ACC112 (cell line): ENCODE data around the gene P2RX5.

Experiments used
- H2AFZ ChIP-seq: fragments of 200-600 bp; sonication (generic); one replicate; pipeline ENCODE4 v1.6.0; 2017; ENCODE audit warnings: antibody characterized with exemption, low read length; ENCODE audit not compliant: unreplicated experiment
- H3K27ac ChIP-seq: fragments of 200-600 bp; sonication (generic); 2 replicates; pipeline ENCODE4 v1.5.1; 2014; ENCODE audit warnings: low read depth, mild to moderate bottlenecking, antibody characterized with exemption, low read length, moderate library complexity
- H3K27me3 ChIP-seq: fragments of 200-600 bp; sonication (generic); 2 replicates; pipeline ENCODE4 v1.6.1; 2014; ENCODE audit warnings: mild to moderate bottlenecking, antibody characterized with exemption, low read length, moderate library complexity, mixed read lengths; ENCODE audit not compliant: insufficient read depth
- H3K36me3 ChIP-seq: fragments of 200-600 bp; sonication (generic); 2 replicates; pipeline ENCODE4 v1.6.1; 2016; ENCODE audit warnings: mild to moderate bottlenecking, antibody characterized with exemption, low read length, moderate library complexity, mixed read lengths; ENCODE audit not compliant: insufficient read depth
- H3K4me1 ChIP-seq: fragments of 200-600 bp; sonication (generic); one replicate; pipeline ENCODE4 v1.6.1; 2016; ENCODE audit warnings: low read length, mixed read lengths; ENCODE audit not compliant: insufficient read depth, unreplicated experiment, control insufficient read depth
- H3K4me3 ChIP-seq: fragments of 200-600 bp; sonication (generic); 2 replicates; pipeline ENCODE4 v1.5.1; 2014; ENCODE audit warnings: mild to moderate bottlenecking, low read depth, low read length
- H3K79me2 ChIP-seq: fragments of 200-600 bp; sonication (generic); one replicate; pipeline ENCODE4 v1.6.0; 2016; ENCODE audit warnings: low read length; ENCODE audit not compliant: control insufficient read depth, unreplicated experiment, insufficient read depth

Gene P2RX5

GRCh38 chr17:3636908-3637373 lies 59.0 kb downstream of the P2RX5 start:
- peak overlapping the region; percentile 97 for H3K4me3 ChIP-seq
- H2AFZ ChIP-seq: peak overlapping the region; percentile 83
- H3K27me3 ChIP-seq: no peaks in the 10 kb centered on the region
- no peaks in the 10 kb centered on the region for H3K36me3 ChIP-seq
- peaks cover 14% of the 10 kb centered on the region for H3K79me2 ChIP-seq
- peaks cover 8% of the 10 kb centered on the region for H3K4me1 ChIP-seq
- H3K27ac ChIP-seq: peak overlapping the region; percentile 91; the same call in 1 of the 2 replicates

GRCh38 chr17:3636154-3636907 lies 59.6 kb downstream of the P2RX5 start, which contains the start of the genes CTNS and SHPK:
Gene CTNS, plus strand, starts transcription at chr17:3636760. Its CDS starts 3,447 bp downstream, at chr17:3640207.
Gene SHPK, minus strand, starts transcription at chr17:3636250. Its CDS starts 31 bp downstream, at chr17:3636219.
- Histone ChIP-seq H3K79me2 (peaks cover 14% of the 10 kb centered on the region), H3K36me3 (no peaks in the 10 kb centered on the region), H2AFZ (peak within 1 kb of the TSS; percentile 88), H3K4me1 (peaks cover 8% of the 10 kb centered on the region), H3K27ac (peak within 1 kb of the TSS; percentile 91), H3K4me3 (peak within 1 kb of the TSS; percentile 97), H3K27me3 (no peaks in the 10 kb centered on the region)

DNA sequence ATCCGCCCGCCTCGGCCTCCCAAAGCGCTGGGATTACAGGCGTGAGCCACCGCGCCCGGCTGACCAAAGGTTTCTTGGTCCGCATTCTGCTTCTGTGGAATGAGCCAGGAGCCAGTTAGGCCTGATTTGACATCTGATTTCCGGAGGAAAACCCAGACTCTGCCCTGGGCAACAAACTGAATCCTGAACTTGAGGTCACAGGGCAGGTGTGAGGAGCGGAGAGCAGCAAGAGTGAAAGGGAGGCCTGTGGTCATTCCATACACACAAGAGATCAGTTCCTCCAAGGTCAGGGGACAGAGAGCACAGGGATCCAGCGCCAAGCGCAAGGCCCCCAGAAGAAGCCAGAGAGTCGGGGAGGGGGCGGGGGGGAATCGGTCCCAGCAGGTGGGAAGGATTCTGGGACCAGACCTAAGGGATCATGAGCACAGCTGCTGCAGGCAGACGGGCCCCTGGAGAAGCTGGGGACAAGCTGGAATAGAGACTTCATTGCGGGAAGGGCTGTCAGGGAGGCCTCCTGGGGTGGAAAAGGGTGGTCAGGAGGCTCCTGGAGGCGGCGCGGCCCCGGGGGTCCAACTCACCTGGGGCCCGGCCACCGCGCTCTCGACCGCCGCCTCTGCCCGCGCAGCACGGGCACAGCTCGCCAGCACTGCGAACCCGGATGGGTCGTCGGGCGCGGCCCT lies 60.3 kb downstream of the P2RX5 start:
- H2AFZ ChIP-seq: peak overlapping the region; percentile 88
- no peak overlapping the region for H3K27ac ChIP-seq
- no peaks in the 10 kb centered on the region for H3K27me3 ChIP-seq
- no peaks in the 10 kb centered on the region for H3K36me3 ChIP-seq
- peaks cover 8% of the 10 kb centered on the region for H3K4me1 ChIP-seq
- peak overlapping the region; percentile 97 for H3K4me3 ChIP-seq
- peaks cover 14% of the 10 kb centered on the region for H3K79me2 ChIP-seq

GRCh38 chr17:3632287-3632686 lies 63.7 kb downstream of the P2RX5 start:
- Histone ChIP-seq H2AFZ (no peak overlapping the region), H3K4me1 (no peaks in the 10 kb centered on the region), H3K27ac (no peak overlapping the region), H3K79me2 (peaks cover 10% of the 10 kb centered on the region), H3K27me3 (no peaks in the 10 kb centered on the region), H3K4me3 (no peak overlapping the region), H3K36me3 (no peaks in the 10 kb centered on the region)

- no peak overlapping the region for H3K27ac ChIP-seq
- 0 out of 2 replicates have a peak, but pooled peaks cover 4% of the 10 kb centered on the region for H3K36me3 ChIP-seq
Observed at GRCh38 chr17:3630781-3631180, 65.2 kb downstream of the P2RX5 start.

GRCh38 chr17:3627769-3628167 lies 68.2 kb downstream of the P2RX5 start:
- Histone ChIP-seq H3K27me3 (no peaks in the 10 kb centered on the region), H3K27ac (no peak overlapping the region), H3K4me1 (no peaks in the 10 kb centered on the region), H3K79me2 (no peaks in the 10 kb centered on the region), H3K36me3 (peaks cover 11% of the 10 kb centered on the region; the same call in 1 of the 2 replicates), H2AFZ (no peak overlapping the region), H3K4me3 (no peak overlapping the region)

More at GRCh38 chr17:3630781-3631180, 65.2 kb downstream of the P2RX5 start:
- Histone ChIP-seq H2AFZ (no peak overlapping the region), H3K4me3 (no peak overlapping the region), H3K79me2 (peaks cover 5% of the 10 kb centered on the region), H3K27me3 (no peaks in the 10 kb centered on the region), H3K4me1 (no peaks in the 10 kb centered on the region)

GRCh38 chr17:3626831-3627768 lies 68.9 kb downstream of the P2RX5 start:
- H3K27me3 ChIP-seq: no peaks in the 10 kb centered on the region
- H2AFZ ChIP-seq: no peak overlapping the region
- H3K27ac ChIP-seq: no peak overlapping the region
- no peaks in the 10 kb centered on the region for H3K4me1 ChIP-seq
- H3K79me2 ChIP-seq: no peaks in the 10 kb centered on the region
- H3K36me3 ChIP-seq: peaks cover 11% of the 10 kb centered on the region; the same call in 1 of the 2 replicates
- H3K4me3 ChIP-seq: no peak overlapping the region
